ENCODE results near the gene TFF3. TPM values are rescaled to one million over a fixed set of nuclear protein-coding genes. Genes with fewer than 3 reads are reported as not detected.

The TFF3 gene
- total RNA-seq, 2 donors from 2014 or later: not detected

GRCh38 chr21:42308161-42308913 is 6.9 kb downstream of the TFF3 start:
- H3K27me3 Mint-ChIP-seq: peaks cover 9% of the 10 kb centered on the region
- no peaks in the 10 kb centered on the region for H3K9me3 Mint-ChIP-seq
- H3K36me3 Mint-ChIP-seq (ENCODE audit: low read depth): no peaks in the 10 kb centered on the region
- no peak overlapping the region for H3K4me3 Mint-ChIP-seq
- no peak for ATAC-seq (replicated peaks)
- no peaks in the 10 kb centered on the region for H3K4me1 Mint-ChIP-seq
- no peak overlapping the region for H3K27ac Mint-ChIP-seq

GRCh38 chr21:42307106-42307505 is 8.1 kb downstream of the TFF3 start:
- no peaks in the 10 kb centered on the region for H3K36me3 Mint-ChIP-seq (ENCODE audit: low read depth)
- H3K4me3 Mint-ChIP-seq: no peak overlapping the region
- no peak for ATAC-seq (replicated peaks)
- no peak overlapping the region for H3K27ac Mint-ChIP-seq
- H3K4me1 Mint-ChIP-seq: no peaks in the 10 kb centered on the region
- peaks cover 9% of the 10 kb centered on the region for H3K27me3 Mint-ChIP-seq
- no peaks in the 10 kb centered on the region for H3K9me3 Mint-ChIP-seq

GRCh38 chr21:42306366-42307035 is 8.7 kb downstream of the TFF3 start:
- Mint-ChIP-seq H3K4me1 (no peaks in the 10 kb centered on the region), H3K36me3 (ENCODE audit: low read depth) (no peaks in the 10 kb centered on the region), H3K4me3 (no peak overlapping the region), H3K27ac (no peak overlapping the region), H3K9me3 (no peaks in the 10 kb centered on the region), H3K27me3 (peaks cover 9% of the 10 kb centered on the region)
- no peak for ATAC-seq (replicated peaks)

- peaks cover 9% of the 10 kb centered on the region for H3K27me3 Mint-ChIP-seq
- no peaks in the 10 kb centered on the region for H3K9me3 Mint-ChIP-seq
- no peaks in the 10 kb centered on the region for H3K36me3 Mint-ChIP-seq (ENCODE audit: low read depth)
- H3K4me3 Mint-ChIP-seq: no peak overlapping the region
- no peak overlapping the region for H3K27ac Mint-ChIP-seq
- no peak for ATAC-seq (replicated peaks)
- H3K4me1 Mint-ChIP-seq: no peaks in the 10 kb centered on the region
Measured at GRCh38 chr21:42305707-42306147, 9.5 kb downstream of the TFF3 start.

- H3K4me1 Mint-ChIP-seq: no peaks in the 10 kb centered on the region
- no peaks in the 10 kb centered on the region for H3K36me3 Mint-ChIP-seq (ENCODE audit: low read depth)
- H3K9me3 Mint-ChIP-seq: no peaks in the 10 kb centered on the region
- H3K27ac Mint-ChIP-seq: no peak overlapping the region
- H3K4me3 Mint-ChIP-seq: no peak overlapping the region
- peaks cover 9% of the 10 kb centered on the region for H3K27me3 Mint-ChIP-seq
- ATAC-seq (replicated peaks): no peak
Measured at GRCh38 chr21:42304556-42305454, 10.4 kb downstream of the TFF3 start.

GRCh38 chr21:42303443-42303842 is 11.8 kb downstream of the TFF3 start:
- peaks cover 9% of the 10 kb centered on the region for H3K27me3 Mint-ChIP-seq
- no peaks in the 10 kb centered on the region for H3K9me3 Mint-ChIP-seq
- ATAC-seq (replicated peaks): no peak
- H3K4me3 Mint-ChIP-seq: no peak overlapping the region
- H3K27ac Mint-ChIP-seq: no peak overlapping the region
- no peaks in the 10 kb centered on the region for H3K36me3 Mint-ChIP-seq (ENCODE audit: low read depth)
- H3K4me1 Mint-ChIP-seq: no peaks in the 10 kb centered on the region

- no peak for ATAC-seq (replicated peaks)
- Mint-ChIP-seq H3K4me3 (no peak overlapping the region), H3K27me3 (peaks cover 9% of the 10 kb centered on the region), H3K27ac (no peak overlapping the region), H3K4me1 (no peaks in the 10 kb centered on the region), H3K9me3 (no peaks in the 10 kb centered on the region), H3K36me3 (ENCODE audit: low read depth) (no peaks in the 10 kb centered on the region)
Measured at GRCh38 chr21:42302794-42303193, 12.4 kb downstream of the TFF3 start.

GRCh38 chr21:42302076-42302650 is 13.0 kb downstream of the TFF3 start:
- Mint-ChIP-seq H3K36me3 (ENCODE audit: low read depth) (no peaks in the 10 kb centered on the region), H3K4me1 (no peaks in the 10 kb centered on the region), H3K27ac (no peak overlapping the region), H3K27me3 (peaks cover 6% of the 10 kb centered on the region), H3K9me3 (no peaks in the 10 kb centered on the region), H3K4me3 (no peak overlapping the region)
- ATAC-seq (replicated peaks): no peak

- Mint-ChIP-seq H3K4me3 (no peak overlapping the region), H3K27me3 (no peaks in the 10 kb centered on the region), H3K36me3 (ENCODE audit: low read depth) (peaks cover 2% of the 10 kb centered on the region), H3K4me1 (no peaks in the 10 kb centered on the region), H3K9me3 (no peaks in the 10 kb centered on the region), H3K27ac (no peak overlapping the region)
- no peak for ATAC-seq (replicated peaks)
Measured at GRCh38 chr21:42301371-42302075, 13.7 kb downstream of the TFF3 start.

- H3K27ac Mint-ChIP-seq: no peak overlapping the region
- ATAC-seq (replicated peaks): no peak
- no peaks in the 10 kb centered on the region for H3K9me3 Mint-ChIP-seq
- no peaks in the 10 kb centered on the region for H3K27me3 Mint-ChIP-seq
- peaks cover 8% of the 10 kb centered on the region for H3K36me3 Mint-ChIP-seq (ENCODE audit: low read depth)
- H3K4me3 Mint-ChIP-seq: no peak overlapping the region
- H3K4me1 Mint-ChIP-seq: no peaks in the 10 kb centered on the region
Measured at GRCh38 chr21:42300956-42301355, 14.3 kb downstream of the TFF3 start.

GRCh38 chr21:42300045-42300583 is 15.1 kb downstream of the TFF3 start:
- Mint-ChIP-seq H3K27me3 (no peaks in the 10 kb centered on the region), H3K9me3 (no peaks in the 10 kb centered on the region), H3K27ac (no peak overlapping the region), H3K4me1 (no peaks in the 10 kb centered on the region), H3K36me3 (ENCODE audit: low read depth) (peaks cover 17% of the 10 kb centered on the region), H3K4me3 (no peak overlapping the region)
- ATAC-seq (replicated peaks): no peak

GRCh38 chr21:42299324-42300044 is 15.7 kb downstream of the TFF3 start:
- H3K4me1 Mint-ChIP-seq: no peaks in the 10 kb centered on the region
- no peak overlapping the region for H3K4me3 Mint-ChIP-seq
- no peaks in the 10 kb centered on the region for H3K27me3 Mint-ChIP-seq

GRCh38 chr21:42298657-42299056 is 16.6 kb downstream of the TFF3 start:
- no peak overlapping the region for H3K4me3 Mint-ChIP-seq
- no peaks in the 10 kb centered on the region for H3K9me3 Mint-ChIP-seq
- H3K36me3 Mint-ChIP-seq (ENCODE audit: low read depth): peaks cover 17% of the 10 kb centered on the region
- no peak for ATAC-seq (replicated peaks)
- no peak overlapping the region for H3K27ac Mint-ChIP-seq
- no peaks in the 10 kb centered on the region for H3K27me3 Mint-ChIP-seq
- no peaks in the 10 kb centered on the region for H3K4me1 Mint-ChIP-seq

More at GRCh38 chr21:42299324-42300044, 15.7 kb downstream of the TFF3 start:
- no peaks in the 10 kb centered on the region for H3K9me3 Mint-ChIP-seq
- no peak overlapping the region for H3K27ac Mint-ChIP-seq
- peaks cover 17% of the 10 kb centered on the region for H3K36me3 Mint-ChIP-seq (ENCODE audit: low read depth)
- ATAC-seq (replicated peaks): peak; percentile 70

Measured in activated T-helper 17 cell treated with anti-CD3 and anti-CD28 coated beads, Interleukin-2, amount 50 U/mL, for 72 hours (primary cell).